CD4-positive, alpha-beta T cell (primary cell): Measurements from ENCODE around the gene TACSTD2. TPM values are rescaled to one million over a fixed set of nuclear protein-coding genes. Genes with fewer than 3 reads are reported as not detected.

Source experiments
- ATAC-seq: fragments of 200-7000 bp; cut with Tn5 transposase; one replicate; pipeline ENCODE4 v1.10.0; 2022; ENCODE audit warnings: mild to moderate bottlenecking; ENCODE audit not compliant: poor library complexity
- CTCF ChIA-PET: fragments of 350-600 bp; sonication (Branson Sonifier 250); formaldehyde crosslinking; loops from one replicate; lab custom pipeline; 2021; ENCODE audit warnings: antibody characterized with exemption, inconsistent platforms; lab: Charles Lee
- POLR2A ChIA-PET: fragments of 350-600 bp; sonication (Branson Sonifier 250); formaldehyde crosslinking; loops from one replicate; lab custom pipeline; 2021; ENCODE audit warnings: antibody characterized with exemption, inconsistent platforms; lab: Charles Lee
- DNase-seq, 14 experiments: peaks; one replicate each; pipeline ENCODE4 v3.0.0-alpha.2; 2013 to 2020; ENCODE audit warnings: mixed read lengths in 2 of 14
- H3K27ac ChIP-seq, 2 donors: one replicate each; pipeline versions ENCODE4 v1.5.1 to v1.7.0; 2013; ENCODE audit warnings: low read length in 2 of 2, low read depth in 1 of 2, mild to moderate bottlenecking in 1 of 2
- H3K27me3 ChIP-seq, 2 experiments: 1 replicate in 1 of 2; 2 replicates in 1 of 2; pipeline versions ENCODE4 v1.6.1 to v1.7.0; 2013; ENCODE audit warnings: low read length in 2 of 2, control low read depth in 1 of 2, mild to moderate bottlenecking in 1 of 2, moderate library complexity in 1 of 2; ENCODE audit not compliant: insufficient read depth in 2 of 2, control insufficient read depth in 1 of 2
- H3K36me3 ChIP-seq: one replicate; pipeline ENCODE4 v1.6.1; 2013; ENCODE audit warnings: low read length, control low read depth; ENCODE audit not compliant: insufficient read depth
- H3K4me1 ChIP-seq: one replicate; pipeline ENCODE4 v1.6.1; 2013; ENCODE audit warnings: low read length, control low read depth; ENCODE audit not compliant: insufficient read depth
- H3K4me3 ChIP-seq: one replicate; pipeline ENCODE4 v1.5.1; 2013; ENCODE audit warnings: mild to moderate bottlenecking, low read length, moderate library complexity
- H3K9me3 ChIP-seq, 2 experiments: 1 replicate in 1 of 2; 2 replicates in 1 of 2; pipeline versions ENCODE4 v1.6.1 to v1.7.0; 2013; ENCODE audit warnings: low read length in 2 of 2, mild to moderate bottlenecking in 2 of 2, control low read depth in 1 of 2, moderate library complexity in 1 of 2; ENCODE audit not compliant: control insufficient read depth in 1 of 2, insufficient read depth in 1 of 2
- H3K27ac Mint-ChIP-seq: one replicate; pipeline ENCODE4 v1.8.0; 2020; ENCODE audit warnings: mixed read lengths
- H3K27me3 Mint-ChIP-seq: one replicate; pipeline ENCODE4 v1.8.0; 2021; ENCODE audit warnings: mixed read lengths
- H3K36me3 Mint-ChIP-seq: one replicate; pipeline ENCODE4 v1.8.0; 2021; ENCODE audit warnings: low read depth, mixed read lengths
- H3K4me1 Mint-ChIP-seq: one replicate; pipeline ENCODE4 v1.8.0; 2021; ENCODE audit warnings: low read depth, mixed read lengths
- H3K4me3 Mint-ChIP-seq: one replicate; pipeline ENCODE4 v1.8.0; 2020; ENCODE audit warnings: mild to moderate bottlenecking, mixed read lengths
- H3K9me3 Mint-ChIP-seq: one replicate; pipeline ENCODE4 v1.8.0; 2020; ENCODE audit warnings: mixed read lengths
- intact Hi-C, 2 experiments: fragments of 100-400 bp; cut with DNase I in 1 of 2; cut with micrococcal nuclease in 1 of 2; formaldehyde crosslinking; loops; one replicate each; pipeline versions ENCODE4 v1.15.1 to v1.9.0; 2023 to 2025; cut with DNase I, micrococcal nuclease
- total RNA-seq, 174 experiments: library from RNA in 2 of 174; stranded (reverse) in 2 of 174; gene quantifications; one replicate each; pipeline ENCODE4 v1.2.3 and lab custom pipeline; 2021 to 2026
- TF ChIP-seq, protein P1 (sequence below): fragments of 200-600 bp; IDR thresholded peaks from one replicate; pipeline ENCODE4 v1.8.0; 2022; ENCODE audit warnings: antibody characterized with exemption, mild to moderate bottlenecking

Gene TACSTD2
- total RNA-seq, 2 experiments from 2014 or later: 0.36 TPM

GRCh38 chr1:58576325-58576726 is 726 bp downstream of the TACSTD2 start:
- ATAC-seq: no peak
- no peaks in the 10 kb centered on the region for H3K9me3 Mint-ChIP-seq
- H3K27me3 ChIP-seq: peaks cover 34 to 50% of the 10 kb centered on the region in 2 experiments
- peaks cover 79% of the 10 kb centered on the region for H3K27me3 Mint-ChIP-seq
- TF ChIP-seq, protein P1, sequence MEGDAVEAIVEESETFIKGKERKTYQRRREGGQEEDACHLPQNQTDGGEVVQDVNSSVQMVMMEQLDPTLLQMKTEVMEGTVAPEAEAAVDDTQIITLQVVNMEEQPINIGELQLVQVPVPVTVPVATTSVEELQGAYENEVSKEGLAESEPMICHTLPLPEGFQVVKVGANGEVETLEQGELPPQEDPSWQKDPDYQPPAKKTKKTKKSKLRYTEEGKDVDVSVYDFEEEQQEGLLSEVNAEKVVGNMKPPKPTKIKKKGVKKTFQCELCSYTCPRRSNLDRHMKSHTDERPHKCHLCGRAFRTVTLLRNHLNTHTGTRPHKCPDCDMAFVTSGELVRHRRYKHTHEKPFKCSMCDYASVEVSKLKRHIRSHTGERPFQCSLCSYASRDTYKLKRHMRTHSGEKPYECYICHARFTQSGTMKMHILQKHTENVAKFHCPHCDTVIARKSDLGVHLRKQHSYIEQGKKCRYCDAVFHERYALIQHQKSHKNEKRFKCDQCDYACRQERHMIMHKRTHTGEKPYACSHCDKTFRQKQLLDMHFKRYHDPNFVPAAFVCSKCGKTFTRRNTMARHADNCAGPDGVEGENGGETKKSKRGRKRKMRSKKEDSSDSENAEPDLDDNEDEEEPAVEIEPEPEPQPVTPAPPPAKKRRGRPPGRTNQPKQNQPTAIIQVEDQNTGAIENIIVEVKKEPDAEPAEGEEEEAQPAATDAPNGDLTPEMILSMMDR: no peak
- peak overlapping the region; percentile 8 for H3K4me3 Mint-ChIP-seq
- ChIA-PET CTCF (interaction anchor here (0.6 kb wide), 1 partner anchor 30 kb away, joined by 3 read pairs; the partner anchor contains the start of gene OMA1), POLR2A (no interaction called here)
- H3K27ac Mint-ChIP-seq: no peak overlapping the region
- H3K9me3 ChIP-seq: peaks cover 0 to 10% of the 10 kb centered on the region in 2 experiments
- H3K4me1 Mint-ChIP-seq: peaks cover 33% of the 10 kb centered on the region
- no peaks in the 10 kb centered on the region for H3K36me3 ChIP-seq
- peaks cover 13% of the 10 kb centered on the region for H3K4me1 ChIP-seq
- intact Hi-C loops: no loop called here
- no peaks in the 10 kb centered on the region for H3K36me3 Mint-ChIP-seq
- DNase-seq: peak in 3 of 14 experiments; percentile 3 to 27 (median 25)
- H3K27ac ChIP-seq: no peak overlapping the region
- H3K4me3 ChIP-seq: peak overlapping the region; percentile 34

DNA sequence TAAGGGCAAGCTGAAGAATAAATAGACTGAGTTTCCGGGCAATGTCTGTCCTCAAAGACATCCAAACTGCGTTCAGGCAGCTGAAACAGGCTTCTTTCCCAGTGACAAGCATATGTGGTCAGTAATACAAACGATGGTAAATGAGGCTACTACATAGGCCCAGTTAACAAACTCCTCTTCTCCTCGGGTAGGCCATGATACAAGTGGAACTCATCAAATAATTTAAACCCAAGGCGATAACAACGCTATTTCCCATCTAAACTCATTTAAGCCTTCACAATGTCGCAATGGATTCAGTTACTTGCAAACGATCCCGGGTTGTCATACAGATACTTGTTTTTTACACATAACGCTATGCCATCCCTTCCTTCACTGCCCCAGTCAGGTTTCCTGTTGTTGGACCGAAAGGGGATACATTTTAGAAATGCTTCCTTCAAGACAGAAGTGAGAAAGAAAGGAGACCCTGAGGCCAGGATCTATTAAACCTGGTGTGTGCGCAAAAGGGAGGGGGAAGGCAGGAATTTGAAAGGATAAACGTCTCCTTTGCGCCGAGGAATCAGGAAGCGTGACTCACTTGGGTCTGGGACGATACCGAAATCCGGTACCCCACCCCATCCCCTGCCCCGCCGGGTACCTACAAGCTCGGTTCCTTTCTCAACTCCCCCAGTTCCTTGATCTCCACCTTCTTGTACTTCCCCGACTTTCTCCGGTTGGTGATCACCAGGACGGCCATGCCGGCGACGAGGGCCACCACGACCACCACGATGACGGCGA is 1.3 kb downstream of the TACSTD2 start:
- ATAC-seq: no peak
- no peak for DNase-seq
- intact Hi-C loops: no loop called here
- H3K9me3 Mint-ChIP-seq: no peaks in the 10 kb centered on the region
- POLR2A ChIA-PET: no interaction called here
- H3K4me3 ChIP-seq: peak overlapping the region; percentile 34
- H3K27me3 Mint-ChIP-seq: peaks cover 82% of the 10 kb centered on the region
- peak overlapping the region; percentile 8 for H3K4me3 Mint-ChIP-seq
- peaks cover 33% of the 10 kb centered on the region for H3K4me1 Mint-ChIP-seq
- CTCF ChIA-PET: interaction anchor here (0.6 kb wide), 1 partner anchor 29 kb away, joined by 3 read pairs; the partner anchor contains the start of gene OMA1
- H3K9me3 ChIP-seq: peaks cover 0 to 10% of the 10 kb centered on the region in 2 experiments
- TF ChIP-seq, protein P1: no peak
- H3K27me3 ChIP-seq: peaks cover 34 to 50% of the 10 kb centered on the region in 2 experiments
- no peak overlapping the region for H3K27ac Mint-ChIP-seq
- no peaks in the 10 kb centered on the region for H3K36me3 Mint-ChIP-seq
- H3K36me3 ChIP-seq: no peaks in the 10 kb centered on the region
- H3K4me1 ChIP-seq: peaks cover 13% of the 10 kb centered on the region
- no peak overlapping the region for H3K27ac ChIP-seq

GRCh38 chr1:58574816-58575215 is 2.2 kb downstream of the TACSTD2 start:
- no peaks in the 10 kb centered on the region for H3K36me3 ChIP-seq
- ATAC-seq (no peak), DNase-seq (no peak)
- CTCF ChIA-PET: no interaction called here
- peaks cover 30 to 47% of the 10 kb centered on the region in 2 experiments for H3K27me3 ChIP-seq
- no peak overlapping the region for H3K4me3 Mint-ChIP-seq
- no peak overlapping the region for H3K4me3 ChIP-seq
- peaks cover 33% of the 10 kb centered on the region for H3K4me1 Mint-ChIP-seq
- H3K36me3 Mint-ChIP-seq: no peaks in the 10 kb centered on the region
- peaks cover 0 to 10% of the 10 kb centered on the region in 2 experiments for H3K9me3 ChIP-seq
- peaks cover 13% of the 10 kb centered on the region for H3K4me1 ChIP-seq
- POLR2A ChIA-PET: no interaction called here
- TF ChIP-seq, protein P1: no peak
- intact Hi-C loops: no loop called here
- no peak overlapping the region for H3K27ac Mint-ChIP-seq
- H3K27me3 Mint-ChIP-seq: peaks cover 86% of the 10 kb centered on the region
- H3K27ac ChIP-seq: no peak overlapping the region
- no peaks in the 10 kb centered on the region for H3K9me3 Mint-ChIP-seq
